ENCODE data around the gene AMIGO2. TPM values are rescaled to one million over a fixed set of nuclear protein-coding genes. Genes with fewer than 3 reads are reported as not detected.
A peak's percentile ranks its signal among the peaks of the same experiment; 100 is the strongest.

AMIGO2 gene
- total RNA-seq, 1 experiment from 2014 or later = 8.6 TPM

GRCh38 chr12:47039756-47040155 is 40.0 kb downstream of the AMIGO2 start:
- Histone ChIP-seq H2BK5ac (ENCODE audit: insufficient read length, low read length) (no peak overlapping the region), H2BK20ac (ENCODE audit: low read depth, low read length, poor library complexity, severe bottlenecking) (no peak overlapping the region), H3K23ac (ENCODE audit: insufficient read length, low read depth, low read length) (no peak overlapping the region), H2BK120ac (ENCODE audit: low read depth, low read length, poor library complexity, severe bottlenecking) (no peak overlapping the region), H3K79me2 (ENCODE audit: insufficient read depth, low read length) (no peaks in the 10 kb centered on the region), H3K23me2 (ENCODE audit: insufficient read length, low read depth, low read length, poor library complexity, severe bottlenecking) (no peaks in the 10 kb centered on the region), H3K4me2 (ENCODE audit: insufficient read depth, insufficient read length, low read length) (no peak overlapping the region), H2BK12ac (ENCODE audit: insufficient read length, low read depth, low read length) (no peak overlapping the region), H3K14ac (ENCODE audit: insufficient read depth, low read length) (no peak overlapping the region), H4K91ac (ENCODE audit: insufficient read length, low read depth, low read length) (no peak overlapping the region), H4K8ac (replicated peaks; ENCODE audit: insufficient read length, low read depth, low read length) (no peak overlapping the region), H4K5ac (ENCODE audit: insufficient read length, low read depth, low read length) (no peak overlapping the region), H3K9ac (ENCODE audit: extremely low read depth, insufficient read length, low read length) (no peak overlapping the region), H3K27me3 (ENCODE audit: insufficient read depth, low read length) (no peaks in the 10 kb centered on the region), H3K4me1 (ENCODE audit: insufficient read depth, low read length) (no peaks in the 10 kb centered on the region), H3K27ac (ENCODE audit: insufficient read length, low read depth, low read length) (no peak overlapping the region), H3K18ac (ENCODE audit: insufficient read length, low read depth, low read length) (no peak overlapping the region), H3K79me1 (ENCODE audit: insufficient read depth, low read depth, low read length, poor library complexity, severe bottlenecking) (no peaks in the 10 kb centered on the region), H3K56ac (ENCODE audit: insufficient read length, low read depth, low read length) (no peak overlapping the region), H3T11ph (ENCODE audit: low read length) (no peak overlapping the region), H2AFZ (ENCODE audit: low read length) (no peak overlapping the region), H4K20me1 (ENCODE audit: control insufficient read depth, insufficient read depth, insufficient read length) (no peaks in the 10 kb centered on the region), H3K4ac (ENCODE audit: low read depth, low read length) (no peak overlapping the region), H3K9me3 (ENCODE audit: control insufficient read depth, low read depth, low read length) (no peaks in the 10 kb centered on the region), H2AK5ac (ENCODE audit: insufficient read length, low read length) (no peak overlapping the region), H2BK15ac (ENCODE audit: low read depth, low read length) (no peak overlapping the region)
- WGBS (ENCODE audit: extremely low coverage, insufficient read length, low lambda C conversion rate) = no CpG with 5 or more reads among the region's 1 CpG
- H3K9me3 Mint-ChIP-seq = peaks cover 0 to 2% of the 10 kb centered on the region in 2 experiments; a peak in 1 of 5 replicates
- no peak for TF ChIP-seq CTCF (conservative IDR thresholded peaks at IDR 0.05)
- no peak overlapping the region for H3K4me3 Mint-ChIP-seq
- DNase-seq = no peak
- no peaks in the 10 kb centered on the region for H3K27me3 Mint-ChIP-seq (ENCODE audit: low read depth)
- peak overlapping the region in 1 of 3 experiments; percentile 19; a peak in 1 of 7 replicates for H3K27ac Mint-ChIP-seq
- H3K4me1 Mint-ChIP-seq = peaks cover 6 to 8% of the 10 kb centered on the region in 2 experiments
- peaks cover 0 to 2% (median 0%) of the 10 kb centered on the region in 3 experiments; a peak in 2 of 7 replicates for H3K36me3 Mint-ChIP-seq (ENCODE audit: insufficient read depth in 1 of 3, low read depth in 3 of 3)
